Progenitor cell of endocrine pancreas (in vitro differentiated cells): Measurements from ENCODE around the gene ARID4A. TPM values are rescaled to one million over a fixed set of nuclear protein-coding genes. Genes with fewer than 3 reads are reported as not detected.

Experiments
- DNase-seq: peaks from one replicate; pipeline ENCODE4 v3.0.0; 2021; ENCODE audit warnings: low spot score; ENCODE audit not compliant: unreplicated experiment
- H3K27ac Mint-ChIP-seq: 2 replicates; pipeline ENCODE4 v1.8.0; 2021; ENCODE audit warnings: mild to moderate bottlenecking, moderate library complexity, mixed read lengths
- H3K27me3 Mint-ChIP-seq: 2 replicates; pipeline ENCODE4 v1.8.0; 2021; ENCODE audit warnings: mixed read lengths
- H3K36me3 Mint-ChIP-seq: 2 replicates; pipeline ENCODE4 v1.8.0; 2022; ENCODE audit warnings: mixed read lengths; ENCODE audit not compliant: insufficient read depth
- H3K4me1 Mint-ChIP-seq: 2 replicates; pipeline ENCODE4 v1.8.0; 2021; ENCODE audit warnings: low read depth, mixed read lengths
- H3K4me3 Mint-ChIP-seq: 2 replicates; pipeline ENCODE4 v1.8.0; 2021; ENCODE audit warnings: low read depth, mild to moderate bottlenecking, moderate library complexity, mixed read lengths
- H3K9me3 Mint-ChIP-seq: 2 replicates; pipeline ENCODE4 v1.8.0; 2021; ENCODE audit warnings: low read depth, mixed read lengths
- total RNA-seq: library from RNA; stranded (reverse); gene quantifications from 2 replicates; pipeline ENCODE4 v1.2.1, GENCODE V29; 2021
- TF ChIP-seq, protein P1 (sequence below): fragments of 200-600 bp; sonication (generic); IDR thresholded peaks from one replicate; pipeline ENCODE4 v1.5.0; 2021; ENCODE audit warnings: antibody characterized with exemption, mild to moderate bottlenecking; ENCODE audit not compliant: unreplicated experiment

ARID4A gene
- total RNA-seq, 1 donor from 2014 or later = 35.1 TPM

DNA sequence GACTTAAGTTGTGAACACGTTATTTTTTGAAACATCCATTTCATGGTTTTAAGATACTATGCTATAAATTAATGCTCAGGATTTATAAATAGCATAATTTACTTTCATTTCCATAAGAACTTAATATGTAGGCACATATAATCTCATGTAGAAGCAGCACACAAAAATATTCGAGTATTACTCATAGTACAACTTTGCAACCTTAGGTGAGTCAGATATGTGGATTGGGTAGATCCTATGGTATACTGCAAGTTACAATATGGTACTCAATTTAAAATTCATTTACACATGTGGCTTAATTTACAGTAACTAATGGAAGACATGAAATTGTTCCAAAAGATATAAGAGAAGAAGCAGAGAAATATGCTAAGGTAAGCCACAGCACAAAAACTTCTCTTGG lies 27.7 kb upstream of the ARID4A start:
- H3K4me1 Mint-ChIP-seq = no peaks in the 10 kb centered on the region
- no peaks in the 10 kb centered on the region for H3K27me3 Mint-ChIP-seq
- no peak for DNase-seq
- H3K4me3 Mint-ChIP-seq = no peak overlapping the region
- H3K27ac Mint-ChIP-seq = peak overlapping the region; percentile 24
- peaks cover 23% of the 10 kb centered on the region for H3K36me3 Mint-ChIP-seq
- H3K9me3 Mint-ChIP-seq = no peaks in the 10 kb centered on the region
- TF ChIP-seq, protein P1, sequence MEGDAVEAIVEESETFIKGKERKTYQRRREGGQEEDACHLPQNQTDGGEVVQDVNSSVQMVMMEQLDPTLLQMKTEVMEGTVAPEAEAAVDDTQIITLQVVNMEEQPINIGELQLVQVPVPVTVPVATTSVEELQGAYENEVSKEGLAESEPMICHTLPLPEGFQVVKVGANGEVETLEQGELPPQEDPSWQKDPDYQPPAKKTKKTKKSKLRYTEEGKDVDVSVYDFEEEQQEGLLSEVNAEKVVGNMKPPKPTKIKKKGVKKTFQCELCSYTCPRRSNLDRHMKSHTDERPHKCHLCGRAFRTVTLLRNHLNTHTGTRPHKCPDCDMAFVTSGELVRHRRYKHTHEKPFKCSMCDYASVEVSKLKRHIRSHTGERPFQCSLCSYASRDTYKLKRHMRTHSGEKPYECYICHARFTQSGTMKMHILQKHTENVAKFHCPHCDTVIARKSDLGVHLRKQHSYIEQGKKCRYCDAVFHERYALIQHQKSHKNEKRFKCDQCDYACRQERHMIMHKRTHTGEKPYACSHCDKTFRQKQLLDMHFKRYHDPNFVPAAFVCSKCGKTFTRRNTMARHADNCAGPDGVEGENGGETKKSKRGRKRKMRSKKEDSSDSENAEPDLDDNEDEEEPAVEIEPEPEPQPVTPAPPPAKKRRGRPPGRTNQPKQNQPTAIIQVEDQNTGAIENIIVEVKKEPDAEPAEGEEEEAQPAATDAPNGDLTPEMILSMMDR = no peak

DNA sequence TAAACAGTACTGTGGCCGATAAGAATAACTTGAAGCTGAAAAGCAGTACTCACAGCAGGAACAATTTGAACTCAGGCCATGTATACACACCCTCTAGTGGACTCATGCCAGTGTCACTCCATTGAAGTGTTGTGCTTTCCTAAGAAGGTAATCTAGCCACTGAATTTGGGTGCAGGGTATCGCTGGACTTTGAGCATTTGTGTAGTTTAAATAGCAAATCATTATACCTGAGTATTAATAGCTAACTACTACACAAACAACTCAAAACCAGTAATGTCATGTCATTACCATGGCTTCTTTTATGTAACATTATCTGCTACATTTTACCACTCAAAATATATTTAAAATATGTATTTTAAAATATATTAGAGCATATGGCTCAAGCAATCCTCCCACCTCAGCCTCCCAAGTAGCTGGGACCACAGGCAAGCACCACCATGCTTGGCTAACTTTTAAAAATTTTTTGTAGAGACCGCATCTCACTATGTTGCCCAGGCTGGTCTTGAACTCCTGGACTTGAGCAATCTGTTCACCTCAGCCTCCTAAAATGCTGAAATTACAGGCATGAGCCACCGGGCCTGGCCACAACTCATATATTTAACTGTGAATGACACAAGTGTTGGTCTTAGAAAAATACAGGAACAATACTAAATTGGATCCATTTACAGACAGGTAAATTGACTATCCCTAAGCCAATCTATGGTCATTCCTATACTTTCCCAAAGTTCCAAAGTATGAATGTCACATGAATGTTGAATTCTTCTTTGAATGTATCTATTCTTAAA lies 25.6 kb upstream of the ARID4A start:
- DNase-seq = no peak
- Mint-ChIP-seq H3K36me3 (peaks cover 22% of the 10 kb centered on the region), H3K27ac (peak overlapping the region; percentile 87), H3K9me3 (no peaks in the 10 kb centered on the region), H3K4me1 (no peaks in the 10 kb centered on the region), H3K4me3 (no peak overlapping the region), H3K27me3 (no peaks in the 10 kb centered on the region)
- TF ChIP-seq, protein P1 = peak; percentile 26

DNA sequence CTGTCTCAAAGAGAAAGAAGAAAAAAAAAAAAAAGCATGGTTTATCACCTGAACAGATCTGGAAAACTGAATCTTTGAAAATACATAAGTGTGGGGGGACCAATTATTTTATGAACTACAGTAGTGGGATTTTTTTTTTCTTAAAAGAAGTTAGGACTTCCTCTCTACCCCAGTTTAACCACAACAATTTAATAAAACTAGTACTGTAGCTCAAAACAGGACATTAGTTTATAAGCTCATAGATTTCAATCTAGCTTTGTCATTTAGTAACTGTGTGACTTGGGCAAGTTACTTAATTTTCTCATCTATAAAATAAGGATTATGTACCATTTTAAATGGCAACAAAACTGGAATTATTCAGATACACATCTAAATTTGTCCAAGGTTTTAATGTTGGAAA lies 23.5 kb upstream of the ARID4A start:
- Mint-ChIP-seq H3K4me1 (no peaks in the 10 kb centered on the region), H3K27ac (peak overlapping the region; percentile 21), H3K9me3 (no peaks in the 10 kb centered on the region), H3K36me3 (peaks cover 19% of the 10 kb centered on the region), H3K4me3 (no peak overlapping the region), H3K27me3 (no peaks in the 10 kb centered on the region)
- DNase-seq = no peak
- TF ChIP-seq, protein P1 = no peak

DNA sequence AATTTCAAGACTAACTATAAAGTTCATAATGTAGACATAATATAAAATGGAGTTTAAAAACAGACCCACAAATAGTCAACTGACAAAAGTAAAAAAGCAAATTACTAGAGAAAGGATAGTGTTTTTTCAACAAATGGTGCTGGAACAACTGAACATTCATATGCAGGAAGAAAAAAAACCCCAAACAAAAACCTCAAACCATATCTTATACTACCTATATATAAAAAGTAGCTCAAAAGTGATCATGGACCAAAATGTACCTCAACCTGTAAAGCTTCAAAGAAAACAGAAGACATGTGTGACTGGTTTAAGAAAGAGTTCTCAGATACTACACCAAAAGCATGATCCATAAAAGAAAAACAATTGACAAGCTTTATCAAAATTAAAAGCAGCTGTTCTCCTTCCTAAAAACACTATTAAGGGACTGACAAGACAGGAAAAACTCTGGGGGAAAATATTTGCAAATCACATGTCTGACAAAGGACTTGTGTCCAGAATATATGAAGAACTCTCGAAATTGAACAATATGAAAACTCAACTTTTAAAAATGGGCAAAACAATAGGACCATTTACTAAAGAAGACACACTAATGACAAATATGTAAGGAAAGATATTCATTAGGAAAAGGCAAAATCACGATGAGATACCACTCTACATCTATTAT lies 22.7 kb upstream of the ARID4A start:
- peak overlapping the region; percentile 49 for H3K27ac Mint-ChIP-seq

GRCh38 chr14:58276208-58276607 lies 22.1 kb upstream of the ARID4A start:
- H3K27ac Mint-ChIP-seq = peak overlapping the region; percentile 49
- H3K4me3 Mint-ChIP-seq = no peak overlapping the region
- H3K36me3 Mint-ChIP-seq = peaks cover 17% of the 10 kb centered on the region
- H3K4me1 Mint-ChIP-seq = peaks cover 4% of the 10 kb centered on the region
- H3K9me3 Mint-ChIP-seq = no peaks in the 10 kb centered on the region
- DNase-seq = no peak
- TF ChIP-seq, protein P1 = no peak
- H3K27me3 Mint-ChIP-seq = no peaks in the 10 kb centered on the region

More for the DNA sequence above, 22.7 kb upstream of the ARID4A start:
- Mint-ChIP-seq H3K36me3 (peaks cover 16% of the 10 kb centered on the region), H3K27me3 (no peaks in the 10 kb centered on the region), H3K4me1 (no peaks in the 10 kb centered on the region), H3K9me3 (no peaks in the 10 kb centered on the region), H3K4me3 (no peak overlapping the region)
- TF ChIP-seq, protein P1 = no peak
- DNase-seq = no peak
